ENCODE data around the gene VAMP7.
"Not testable (repeated sequence)": the region's sequence is repeated elsewhere in the genome, so short reads cannot be mapped to it uniquely, and the experiment has no call there.

Gene VAMP7

GRCh38 chrX:155900765-155901164 is 19.6 kb downstream of the VAMP7 start:
- Histone ChIP-seq H2AFZ (ENCODE audit: low read length, unreplicated experiment) (no peak overlapping the region), H3K79me2 (ENCODE audit: control insufficient read depth, insufficient read depth, low read length, unreplicated experiment) (no peaks in the 10 kb centered on the region), H3K4me3 (ENCODE audit: low read depth, low read length) (no peak overlapping the region), H3K27me3 (ENCODE audit: insufficient read depth, low read length) (no peaks in the 10 kb centered on the region), H3K27ac (ENCODE audit: low read depth, low read length) (no peak overlapping the region), H3K36me3 (ENCODE audit: insufficient read depth, low read length) (peaks cover 15% of the 10 kb centered on the region), H3K4me1 (ENCODE audit: control insufficient read depth, insufficient read depth, low read length, unreplicated experiment) (no peaks in the 10 kb centered on the region)

- not testable (repeated sequence) for H3K36me3 ChIP-seq (ENCODE audit: insufficient read depth, low read length); H3K27ac ChIP-seq (ENCODE audit: low read depth, low read length); H2AFZ ChIP-seq (ENCODE audit: low read length, unreplicated experiment); H3K4me1 ChIP-seq (ENCODE audit: control insufficient read depth, insufficient read depth, low read length, unreplicated experiment); H3K79me2 ChIP-seq (ENCODE audit: control insufficient read depth, insufficient read depth, low read length, unreplicated experiment); H3K27me3 ChIP-seq (ENCODE audit: insufficient read depth, low read length); H3K4me3 ChIP-seq (ENCODE audit: low read depth, low read length)
These were observed 26.5 kb downstream of the VAMP7 start for GRCh38 chrX:155907661-155908060.

GRCh38 chrX:155923200-155923599 is 42.1 kb downstream of the VAMP7 start:
- no peak overlapping the region for H3K4me3 ChIP-seq (ENCODE audit: low read depth, low read length)
- no peak overlapping the region for H3K27ac ChIP-seq (ENCODE audit: low read depth, low read length)
- peaks cover 21% of the 10 kb centered on the region for H3K36me3 ChIP-seq (ENCODE audit: insufficient read depth, low read length)
- H3K79me2 ChIP-seq (ENCODE audit: control insufficient read depth, insufficient read depth, low read length, unreplicated experiment), result no peaks in the 10 kb centered on the region
- no peaks in the 10 kb centered on the region for H3K4me1 ChIP-seq (ENCODE audit: control insufficient read depth, insufficient read depth, low read length, unreplicated experiment)
- no peak overlapping the region for H2AFZ ChIP-seq (ENCODE audit: low read length, unreplicated experiment)
- no peaks in the 10 kb centered on the region for H3K27me3 ChIP-seq (ENCODE audit: insufficient read depth, low read length)

- H3K4me1 ChIP-seq (ENCODE audit: control insufficient read depth, insufficient read depth, low read length, unreplicated experiment); H3K4me3 ChIP-seq (ENCODE audit: low read depth, low read length); H3K27ac ChIP-seq (ENCODE audit: low read depth, low read length); H3K27me3 ChIP-seq (ENCODE audit: insufficient read depth, low read length); H2AFZ ChIP-seq (ENCODE audit: low read length, unreplicated experiment); H3K79me2 ChIP-seq (ENCODE audit: control insufficient read depth, insufficient read depth, low read length, unreplicated experiment): not testable (repeated sequence)
- H3K36me3 ChIP-seq (ENCODE audit: insufficient read depth, low read length), result peaks cover 21% of the 10 kb centered on the region
These were observed 49.9 kb downstream of the VAMP7 start for GRCh38 chrX:155930852-155931618.

GRCh38 chrX:155938132-155938531 is 57.0 kb downstream of the VAMP7 start:
- no peaks in the 10 kb centered on the region for H3K79me2 ChIP-seq (ENCODE audit: control insufficient read depth, insufficient read depth, low read length, unreplicated experiment)
- no peaks in the 10 kb centered on the region for H3K27me3 ChIP-seq (ENCODE audit: insufficient read depth, low read length)
- H2AFZ ChIP-seq (ENCODE audit: low read length, unreplicated experiment), result no peak overlapping the region
- no peak overlapping the region for H3K4me3 ChIP-seq (ENCODE audit: low read depth, low read length)
- no peak overlapping the region for H3K27ac ChIP-seq (ENCODE audit: low read depth, low read length)
- H3K36me3 ChIP-seq (ENCODE audit: insufficient read depth, low read length), result peaks cover 7% of the 10 kb centered on the region
- no peaks in the 10 kb centered on the region for H3K4me1 ChIP-seq (ENCODE audit: control insufficient read depth, insufficient read depth, low read length, unreplicated experiment)

GRCh38 chrX:155949098-155949497 is 68.0 kb downstream of the VAMP7 start:
- Histone ChIP-seq H3K27me3 (ENCODE audit: insufficient read depth, low read length) (no peaks in the 10 kb centered on the region), H3K4me3 (ENCODE audit: low read depth, low read length) (no peak overlapping the region)

GRCh38 chrX:155951237-155951789 is 70.2 kb downstream of the VAMP7 start:
- no peaks in the 10 kb centered on the region for H3K36me3 ChIP-seq (ENCODE audit: insufficient read depth, low read length)
- H3K27ac ChIP-seq (ENCODE audit: low read depth, low read length), result no peak overlapping the region
- no peak overlapping the region for H2AFZ ChIP-seq (ENCODE audit: low read length, unreplicated experiment)
- no peaks in the 10 kb centered on the region for H3K79me2 ChIP-seq (ENCODE audit: control insufficient read depth, insufficient read depth, low read length, unreplicated experiment)
- no peak overlapping the region for H3K4me3 ChIP-seq (ENCODE audit: low read depth, low read length)
- H3K4me1 ChIP-seq (ENCODE audit: control insufficient read depth, insufficient read depth, low read length, unreplicated experiment), result no peaks in the 10 kb centered on the region
- no peaks in the 10 kb centered on the region for H3K27me3 ChIP-seq (ENCODE audit: insufficient read depth, low read length)

More at GRCh38 chrX:155949098-155949497, 68.0 kb downstream of the VAMP7 start:
- H2AFZ ChIP-seq (ENCODE audit: low read length, unreplicated experiment), result no peak overlapping the region
- H3K4me1 ChIP-seq (ENCODE audit: control insufficient read depth, insufficient read depth, low read length, unreplicated experiment), result no peaks in the 10 kb centered on the region
- no peaks in the 10 kb centered on the region for H3K36me3 ChIP-seq (ENCODE audit: insufficient read depth, low read length)
- no peaks in the 10 kb centered on the region for H3K79me2 ChIP-seq (ENCODE audit: control insufficient read depth, insufficient read depth, low read length, unreplicated experiment)
- no peak overlapping the region for H3K27ac ChIP-seq (ENCODE audit: low read depth, low read length)

GRCh38 chrX:155953055-155953454 is 71.9 kb downstream of the VAMP7 start:
- H3K36me3 ChIP-seq (ENCODE audit: insufficient read depth, low read length), result no peaks in the 10 kb centered on the region
- no peaks in the 10 kb centered on the region for H3K27me3 ChIP-seq (ENCODE audit: insufficient read depth, low read length)
- no peak overlapping the region for H3K27ac ChIP-seq (ENCODE audit: low read depth, low read length)
- H2AFZ ChIP-seq (ENCODE audit: low read length, unreplicated experiment), result no peak overlapping the region
- no peaks in the 10 kb centered on the region for H3K4me1 ChIP-seq (ENCODE audit: control insufficient read depth, insufficient read depth, low read length, unreplicated experiment)
- no peak overlapping the region for H3K4me3 ChIP-seq (ENCODE audit: low read depth, low read length)
- no peaks in the 10 kb centered on the region for H3K79me2 ChIP-seq (ENCODE audit: control insufficient read depth, insufficient read depth, low read length, unreplicated experiment)

- no peaks in the 10 kb centered on the region for H3K4me1 ChIP-seq (ENCODE audit: control insufficient read depth, insufficient read depth, low read length, unreplicated experiment)
- no peak overlapping the region for H3K4me3 ChIP-seq (ENCODE audit: low read depth, low read length)
- H2AFZ ChIP-seq (ENCODE audit: low read length, unreplicated experiment), result no peak overlapping the region
- H3K27ac ChIP-seq (ENCODE audit: low read depth, low read length), result no peak overlapping the region
- no peaks in the 10 kb centered on the region for H3K27me3 ChIP-seq (ENCODE audit: insufficient read depth, low read length)
- H3K79me2 ChIP-seq (ENCODE audit: control insufficient read depth, insufficient read depth, low read length, unreplicated experiment), result no peaks in the 10 kb centered on the region
- no peaks in the 10 kb centered on the region for H3K36me3 ChIP-seq (ENCODE audit: insufficient read depth, low read length)
These were observed 73.6 kb downstream of the VAMP7 start for GRCh38 chrX:155954793-155955192.

- Histone ChIP-seq H3K4me3 (ENCODE audit: low read depth, low read length) (no peak overlapping the region), H3K36me3 (ENCODE audit: insufficient read depth, low read length) (no peaks in the 10 kb centered on the region), H2AFZ (ENCODE audit: low read length, unreplicated experiment) (no peak overlapping the region), H3K79me2 (ENCODE audit: control insufficient read depth, insufficient read depth, low read length, unreplicated experiment) (no peaks in the 10 kb centered on the region), H3K27me3 (ENCODE audit: insufficient read depth, low read length) (no peaks in the 10 kb centered on the region), H3K4me1 (ENCODE audit: control insufficient read depth, insufficient read depth, low read length, unreplicated experiment) (no peaks in the 10 kb centered on the region), H3K27ac (ENCODE audit: low read depth, low read length) (no peak overlapping the region)
These were observed 75.0 kb downstream of the VAMP7 start for GRCh38 chrX:155956099-155956498.

- H3K4me1 ChIP-seq (ENCODE audit: control insufficient read depth, insufficient read depth, low read length, unreplicated experiment), result no peaks in the 10 kb centered on the region
- H2AFZ ChIP-seq (ENCODE audit: low read length, unreplicated experiment), result no peak overlapping the region
- H3K79me2 ChIP-seq (ENCODE audit: control insufficient read depth, insufficient read depth, low read length, unreplicated experiment), result no peaks in the 10 kb centered on the region
- H3K27me3 ChIP-seq (ENCODE audit: insufficient read depth, low read length), result 0 out of 2 replicates have a peak, but pooled peaks cover 2% of the 10 kb centered on the region
- no peak overlapping the region for H3K27ac ChIP-seq (ENCODE audit: low read depth, low read length)
- H3K4me3 ChIP-seq (ENCODE audit: low read depth, low read length), result no peak overlapping the region
- H3K36me3 ChIP-seq (ENCODE audit: insufficient read depth, low read length), result no peaks in the 10 kb centered on the region
These were observed 75.5 kb downstream of the VAMP7 start for GRCh38 chrX:155956649-155957048.
